Astrocyte of the cerebellum (primary cell): Measurements from ENCODE around the gene HEPN1.

Source experiments
- DNase-seq: peaks from one replicate; pipeline ENCODE4 v3.0.0-alpha.2; 2011; ENCODE audit warnings: low read depth
- H3K4me3 ChIP-seq: 2 replicates; pipeline ENCODE4 v1.5.1; 2011; ENCODE audit warnings: mild to moderate bottlenecking, low read depth, low read length, moderate library complexity
- in situ Hi-C: cut with HindIII; loops from 2 replicates; pipeline ENCODE4 v1.10.0; 2017; ENCODE audit warnings: low sequenced_read_pairs
- TF ChIP-seq, protein P1 (sequence below): IDR thresholded peaks from 2 replicates; pipeline ENCODE4 v1.5.1; 2012; ENCODE audit warnings: low read length, low read depth, moderate library complexity, mild to moderate bottlenecking; ENCODE audit errors: missing control alignments

The HEPN1 gene

GRCh38 chr11:124893781-124894401 lies 25.2 kb upstream of the HEPN1 start:
- H3K4me3 ChIP-seq: no peak overlapping the region
- no peak for DNase-seq
- TF ChIP-seq, protein P1, sequence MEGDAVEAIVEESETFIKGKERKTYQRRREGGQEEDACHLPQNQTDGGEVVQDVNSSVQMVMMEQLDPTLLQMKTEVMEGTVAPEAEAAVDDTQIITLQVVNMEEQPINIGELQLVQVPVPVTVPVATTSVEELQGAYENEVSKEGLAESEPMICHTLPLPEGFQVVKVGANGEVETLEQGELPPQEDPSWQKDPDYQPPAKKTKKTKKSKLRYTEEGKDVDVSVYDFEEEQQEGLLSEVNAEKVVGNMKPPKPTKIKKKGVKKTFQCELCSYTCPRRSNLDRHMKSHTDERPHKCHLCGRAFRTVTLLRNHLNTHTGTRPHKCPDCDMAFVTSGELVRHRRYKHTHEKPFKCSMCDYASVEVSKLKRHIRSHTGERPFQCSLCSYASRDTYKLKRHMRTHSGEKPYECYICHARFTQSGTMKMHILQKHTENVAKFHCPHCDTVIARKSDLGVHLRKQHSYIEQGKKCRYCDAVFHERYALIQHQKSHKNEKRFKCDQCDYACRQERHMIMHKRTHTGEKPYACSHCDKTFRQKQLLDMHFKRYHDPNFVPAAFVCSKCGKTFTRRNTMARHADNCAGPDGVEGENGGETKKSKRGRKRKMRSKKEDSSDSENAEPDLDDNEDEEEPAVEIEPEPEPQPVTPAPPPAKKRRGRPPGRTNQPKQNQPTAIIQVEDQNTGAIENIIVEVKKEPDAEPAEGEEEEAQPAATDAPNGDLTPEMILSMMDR: no peak
- in situ Hi-C loops: no loop called here

DNA sequence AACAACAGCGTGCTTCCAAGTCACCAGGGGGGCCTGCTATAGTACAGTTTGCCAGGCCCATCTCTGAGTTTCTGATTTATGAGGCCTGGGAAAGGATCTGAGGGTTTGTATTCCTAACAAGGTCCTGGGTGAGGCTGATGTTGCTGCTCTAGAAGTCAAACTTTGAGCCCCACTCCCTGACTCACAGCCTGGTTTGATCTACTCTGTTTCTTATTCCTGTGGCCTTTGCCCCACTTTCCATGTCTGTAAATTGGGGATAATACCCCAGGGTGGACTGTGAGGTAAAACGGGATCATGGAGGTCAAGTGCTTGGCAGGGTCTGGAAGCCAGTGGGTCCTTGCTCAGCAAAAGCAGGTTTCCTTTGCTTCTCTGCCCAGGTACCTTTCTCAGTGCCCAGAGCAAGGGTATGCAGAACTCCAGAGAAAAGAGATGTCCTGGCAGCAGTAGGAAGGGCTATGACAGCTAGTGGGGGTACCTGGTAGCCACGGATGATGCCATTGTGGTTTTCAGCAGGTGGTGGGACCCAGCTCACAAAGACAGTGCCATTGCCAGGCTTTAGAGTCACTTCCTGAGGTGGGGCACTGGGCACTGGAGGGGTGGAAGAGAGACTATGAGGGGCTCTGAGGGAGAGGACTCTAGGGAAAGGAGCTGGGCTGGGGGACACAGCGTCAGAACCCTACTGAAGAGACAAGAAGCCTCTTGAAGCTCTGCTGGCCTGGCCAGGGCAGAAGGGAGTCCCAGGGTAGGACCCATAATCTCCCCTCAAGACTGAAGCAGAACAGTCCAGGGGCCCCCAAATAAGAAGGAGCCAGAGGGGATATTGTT lies 24.2 kb upstream of the HEPN1 start:
- TF ChIP-seq, protein P1: no peak
- DNase-seq: no peak
- H3K4me3 ChIP-seq: no peak overlapping the region
- in situ Hi-C loops: no loop called here

DNA sequence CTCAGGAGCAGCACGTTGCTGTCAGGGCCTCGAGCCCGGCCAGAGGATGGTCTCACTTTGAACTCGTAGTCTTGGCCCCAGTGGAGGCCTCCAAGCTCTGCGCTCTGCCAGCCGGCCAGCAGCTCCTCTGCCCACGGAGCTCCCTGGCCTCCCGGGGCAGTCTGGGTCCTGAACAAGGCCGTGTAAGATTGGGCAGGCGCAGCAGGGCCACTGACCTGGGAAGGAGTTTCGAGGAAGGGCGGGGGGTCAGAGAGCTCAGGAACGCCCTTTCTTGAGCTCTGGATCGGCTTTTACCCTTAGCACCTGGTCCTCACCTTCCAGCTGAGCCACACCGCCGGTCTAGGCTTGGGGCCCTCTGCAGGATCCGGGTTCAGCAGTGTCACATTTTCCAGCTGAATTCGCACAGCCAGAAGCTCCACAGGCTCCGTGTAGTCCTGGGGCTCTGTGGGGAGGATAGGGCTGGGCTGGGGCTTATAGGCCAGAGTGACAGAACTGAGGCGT lies 23.5 kb upstream of the HEPN1 start:
- H3K4me3 ChIP-seq: no peak overlapping the region
- DNase-seq: no peak
- TF ChIP-seq, protein P1: no peak
- in situ Hi-C loops: no loop called here

DNA sequence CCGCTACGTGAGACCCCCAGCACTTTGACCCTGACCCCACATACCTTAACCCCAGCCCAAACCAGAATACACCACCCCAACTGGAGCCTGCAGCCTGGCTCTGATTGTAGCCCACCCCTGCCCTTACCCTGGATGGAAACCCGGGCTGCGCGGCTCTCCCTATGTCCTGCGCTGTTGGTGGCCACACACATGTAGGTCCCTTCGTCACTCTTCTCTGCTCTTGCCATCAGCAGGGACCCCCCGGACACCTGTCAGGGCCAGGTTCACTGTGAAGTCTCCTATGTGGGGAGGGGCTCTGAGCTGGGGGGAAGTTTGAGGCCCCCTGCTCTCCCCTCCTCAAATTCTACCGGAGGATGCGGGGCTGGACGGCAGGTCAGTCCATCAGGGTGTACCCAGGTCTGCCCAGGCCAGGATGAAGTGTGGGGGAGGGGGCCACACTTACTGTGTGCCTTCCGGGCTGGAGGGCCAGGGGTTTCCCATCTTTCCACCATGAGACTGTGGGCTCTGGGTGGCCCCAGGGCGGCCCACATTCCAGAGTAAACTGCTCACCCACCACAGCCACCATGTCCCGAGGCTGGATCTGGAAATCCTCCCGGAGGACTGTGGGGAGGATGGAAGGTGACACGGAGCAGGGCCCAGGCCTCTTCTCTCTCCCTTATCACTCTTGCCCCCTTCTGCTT lies 22.8 kb upstream of the HEPN1 start:
- TF ChIP-seq, protein P1: no peak
- H3K4me3 ChIP-seq: no peak overlapping the region
- in situ Hi-C loops: no loop called here
- DNase-seq: no peak

DNA sequence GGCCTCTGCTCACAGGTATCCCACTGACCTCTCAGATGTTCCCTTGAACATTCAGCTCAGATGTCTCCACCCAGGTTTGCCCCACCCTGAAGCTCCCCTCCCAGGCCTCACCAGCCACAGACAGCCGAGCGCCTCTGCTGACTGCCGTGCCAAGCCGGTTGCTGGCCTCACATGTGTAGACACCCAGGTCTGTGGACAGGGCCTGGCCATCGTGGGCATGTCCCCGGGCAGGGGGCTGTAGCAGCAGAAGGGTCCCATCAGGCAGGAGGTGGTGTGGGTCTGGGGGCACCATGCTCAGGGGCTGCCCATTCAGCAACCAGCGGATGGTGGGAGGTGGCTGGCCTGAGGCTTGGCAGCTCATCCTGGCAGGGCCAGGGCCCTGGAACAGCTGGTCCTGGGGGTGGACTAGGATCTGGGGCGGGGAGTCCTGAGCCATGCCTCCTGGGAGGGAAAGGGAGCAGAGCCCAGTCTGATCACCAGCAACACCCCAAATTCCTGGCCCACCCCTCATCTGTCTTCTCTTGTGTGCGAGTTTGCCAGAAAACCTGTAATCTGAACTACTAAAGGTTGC lies 22.1 kb upstream of the HEPN1 start:
- in situ Hi-C loops: no loop called here
- H3K4me3 ChIP-seq: no peak overlapping the region
- DNase-seq: no peak

More for the DNA sequence above, 22.1 kb upstream of the HEPN1 start:
- TF ChIP-seq, protein P1: no peak
